Measurements from ENCODE around the gene GART. TPM values are rescaled to one million over a fixed set of nuclear protein-coding genes. Genes with fewer than 3 reads are reported as not detected.

GART gene
- total RNA-seq, 2 experiments from 2014 or later, result 104 to 198 TPM

- Histone ChIP-seq H3K9me2 (ENCODE audit: insufficient read depth, low read length) (no peaks in the 10 kb centered on the region), H3K36me3 (ENCODE audit: insufficient read depth, low read length) (peaks cover 100% of the 10 kb centered on the region), H2AFZ (ENCODE audit: low read length) (no peak overlapping the region), H3K4me1 (ENCODE audit: insufficient read depth, low read length, poor library complexity, severe bottlenecking) (no peaks in the 10 kb centered on the region), H3K4me2 (ENCODE audit: low read length) (no peak overlapping the region), H3K79me2 (ENCODE audit: insufficient read depth, low read depth, low read length) (peaks cover 99% of the 10 kb centered on the region), H4K20me1 (ENCODE audit: insufficient read depth, low read length) (peaks cover 34% of the 10 kb centered on the region), H3K9me3 (ENCODE audit: low read length) (no peaks in the 10 kb centered on the region), H3K27ac (ENCODE audit: low read depth, low read length, poor library complexity, severe bottlenecking) (no peak overlapping the region), H3K4me3 (ENCODE audit: low read depth, low read length, poor library complexity, severe bottlenecking) (no peak overlapping the region)
- DNase-seq (ENCODE audit: low spot score), result no peak
- CTCF ChIA-PET (ENCODE audit: unreplicated experiment), result no interaction called here
- TSS peak; percentile 47 for BruUV-seq (replicated peaks)
- POLR2A ChIA-PET, result interaction anchor here (1.1 kb wide), 1 partner anchor 9 kb away, joined by 3 read pairs; no protein-coding TSS in a partner anchor
- no peak for TF ChIP-seq CTCF (conservative IDR thresholded peaks at IDR 0.05; ENCODE audit: low read length)
- no peak for TF ChIP-seq EZH2phosphoT487 (IDR thresholded peaks at IDR 0.05; ENCODE audit: borderline replicate concordance, low read depth, low read length)
- intact Hi-C loops (cut with micrococcal nuclease; ENCODE audit: unreplicated experiment), result no loop called here
Measured at GRCh38 chr21:33554236-33554981, 12.5 kb upstream of the GART start.

- Histone ChIP-seq H3K27ac (ENCODE audit: low read depth, low read length, poor library complexity, severe bottlenecking) (no peak overlapping the region), H3K79me2 (ENCODE audit: insufficient read depth, low read depth, low read length) (peaks cover 99% of the 10 kb centered on the region), H2AFZ (ENCODE audit: low read length) (no peak overlapping the region), H3K36me3 (ENCODE audit: insufficient read depth, low read length) (peaks cover 100% of the 10 kb centered on the region), H3K9me2 (ENCODE audit: insufficient read depth, low read length) (no peaks in the 10 kb centered on the region), H3K4me3 (ENCODE audit: low read depth, low read length, poor library complexity, severe bottlenecking) (no peak overlapping the region), H4K20me1 (ENCODE audit: insufficient read depth, low read length) (peaks cover 31% of the 10 kb centered on the region), H3K4me2 (ENCODE audit: low read length) (no peak overlapping the region), H3K9me3 (ENCODE audit: low read length) (no peaks in the 10 kb centered on the region), H3K4me1 (ENCODE audit: insufficient read depth, low read length, poor library complexity, severe bottlenecking) (no peaks in the 10 kb centered on the region)
- no peak for TF ChIP-seq EZH2phosphoT487 (IDR thresholded peaks at IDR 0.05; ENCODE audit: borderline replicate concordance, low read depth, low read length)
- TF ChIP-seq CTCF (conservative IDR thresholded peaks at IDR 0.05; ENCODE audit: low read length), result no peak
- ChIA-PET CTCF (ENCODE audit: unreplicated experiment) (no interaction called here), POLR2A (no interaction called here)
- DNase-seq (ENCODE audit: low spot score), result no peak
- intact Hi-C loops (cut with micrococcal nuclease; ENCODE audit: unreplicated experiment), result no loop called here
- no TSS peak for BruUV-seq (replicated peaks)
Measured at GRCh38 chr21:33552999-33553598, 11.2 kb upstream of the GART start.

All from OCI-LY7 (cell line).